Embryonic facial prominence (tissue), 1 donor: ENCODE measurements around the gene ST3GAL2.
"Not testable (repeated sequence)": the region's sequence is repeated elsewhere in the genome, so short reads cannot be mapped to it uniquely, and the experiment has no call there.

ENCODE experiments used
- DNase-seq: peaks from one replicate; pipeline ENCODE4 v3.0.0-alpha.2; 2016; ENCODE audit errors: extremely low spot score

Gene ST3GAL2

DNA sequence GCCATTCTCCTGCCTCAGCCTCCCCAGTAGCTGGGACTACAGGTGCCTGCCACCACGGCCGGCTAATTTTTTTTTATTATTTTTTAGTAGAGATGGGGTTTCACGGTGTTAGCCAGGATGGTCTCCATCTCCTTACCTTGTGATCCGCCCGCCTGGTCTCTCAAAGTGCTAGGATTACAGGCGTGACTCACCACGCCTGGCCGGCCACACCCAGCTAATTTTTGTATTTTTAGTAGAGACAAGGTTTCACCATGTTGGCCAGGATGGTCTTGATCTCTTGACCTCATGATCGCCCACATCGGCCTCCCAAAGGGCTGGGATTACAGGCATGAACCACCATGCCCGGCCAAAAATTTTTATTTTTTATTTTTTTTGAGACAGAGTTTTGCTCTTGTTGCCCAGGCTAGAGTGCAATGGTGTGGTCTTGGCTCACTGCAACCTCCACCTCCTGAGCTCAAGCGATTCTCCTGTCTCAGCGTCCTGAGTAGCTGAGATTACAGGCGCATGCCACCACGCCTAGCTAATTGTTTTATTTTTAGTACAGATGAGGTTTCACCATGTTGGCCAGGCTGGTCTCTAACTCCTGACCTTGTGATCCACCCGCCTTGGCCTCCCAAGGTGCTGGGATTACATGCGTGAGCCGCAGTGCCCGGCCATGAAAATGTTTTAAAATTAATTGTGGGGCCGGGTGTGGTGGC lies 52.5 kb downstream of the ST3GAL2 start:
- not testable (repeated sequence) for DNase-seq

- DNase-seq, result no peak
Measured at GRCh38 chr16:70383421-70383960, 55.4 kb downstream of the ST3GAL2 start.

DNA sequence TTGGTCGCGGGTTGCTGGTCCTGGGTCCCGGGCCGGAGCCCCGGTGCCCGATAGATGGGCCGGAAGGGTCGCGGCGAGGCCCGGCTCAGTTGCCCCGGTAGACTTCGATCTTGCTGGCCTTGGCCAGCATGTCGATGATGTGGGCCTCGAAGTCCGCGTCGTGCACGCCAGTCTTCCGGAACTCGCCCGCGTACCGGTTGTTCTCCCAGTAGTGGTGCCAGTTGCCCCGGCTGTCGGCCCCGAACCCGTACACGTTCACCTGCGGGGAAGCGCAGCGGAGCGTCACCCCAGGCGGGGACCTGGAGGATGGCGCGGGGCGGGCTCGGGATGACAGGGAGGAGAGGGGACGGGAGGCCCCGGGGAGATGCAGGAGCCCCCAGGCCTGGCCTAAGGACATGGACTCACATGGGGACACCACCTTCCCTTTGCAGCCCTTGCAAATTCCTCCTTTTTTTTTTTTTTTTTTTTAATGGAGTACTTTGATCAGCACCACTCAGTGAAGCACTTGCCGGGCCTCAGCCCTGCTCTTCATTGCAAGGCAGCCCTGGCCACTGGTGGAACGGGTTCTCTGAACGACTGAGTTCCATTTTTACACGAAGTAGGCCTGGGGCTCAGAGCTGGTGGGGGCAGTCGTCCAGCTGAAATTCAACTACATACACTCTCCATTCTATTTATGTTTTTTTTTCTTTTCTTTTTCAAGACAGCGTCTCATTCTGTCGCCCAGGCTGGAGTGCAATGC lies 57.1 kb downstream of the ST3GAL2 start:
- no peak for DNase-seq

DNA sequence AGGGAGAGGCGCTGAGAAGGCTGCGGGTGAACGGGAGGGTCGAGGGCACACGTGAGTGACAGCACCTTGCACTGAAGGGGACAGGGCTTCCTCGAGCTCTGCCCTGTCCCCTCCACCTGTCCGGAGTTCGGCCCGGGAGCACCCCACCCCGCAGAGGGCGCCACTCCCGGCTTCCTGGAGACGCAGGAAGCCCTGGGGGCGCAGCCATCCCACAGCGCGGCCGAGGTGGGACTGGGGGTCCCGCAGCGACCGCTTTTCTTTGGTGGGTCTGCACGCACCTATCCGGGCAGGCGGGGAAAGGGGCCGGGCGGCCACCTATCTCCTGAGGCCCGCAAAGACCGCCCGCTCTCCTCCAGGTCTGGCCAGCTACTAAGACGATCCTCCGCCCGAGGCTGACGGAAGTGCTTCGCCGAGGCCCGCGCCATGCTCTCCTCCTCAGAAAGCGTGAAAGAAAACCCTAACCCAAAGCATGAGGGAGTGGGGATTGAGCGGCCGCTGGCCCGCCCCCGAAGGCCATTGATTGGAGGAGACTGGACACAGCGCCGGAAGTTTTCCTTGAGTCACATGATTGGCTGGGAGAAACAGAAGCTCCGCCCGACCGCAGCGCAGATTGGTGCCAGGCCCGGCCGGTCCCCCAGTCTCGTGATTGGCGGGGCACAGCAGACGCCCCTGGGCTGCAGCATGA lies 57.8 kb downstream of the ST3GAL2 start:
- peak; percentile 98 for DNase-seq

GRCh38 chr16:70380248-70380918 lies 58.5 kb downstream of the ST3GAL2 start:
- peak; percentile 64 for DNase-seq

- no peak for DNase-seq
Measured at GRCh38 chr16:70378869-70379493, 59.9 kb downstream of the ST3GAL2 start.

DNA sequence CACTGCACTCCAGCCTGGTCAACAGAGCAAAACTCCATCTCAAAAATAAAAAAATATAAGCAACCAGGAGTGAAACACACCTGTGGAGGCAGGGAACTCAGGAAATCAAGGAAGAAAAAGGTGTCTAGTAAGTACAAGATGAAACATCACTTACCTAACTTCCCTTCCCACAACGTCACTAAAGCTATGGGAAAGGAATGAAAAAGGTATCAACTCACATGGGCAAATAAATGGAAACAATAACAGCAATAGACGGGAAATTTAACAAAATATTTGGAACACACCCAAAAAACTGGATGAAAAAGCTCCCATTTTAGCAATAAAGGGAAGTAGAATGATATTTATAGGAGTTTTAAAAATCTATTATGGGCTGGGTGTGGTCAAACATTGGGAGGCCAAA lies 61.1 kb downstream of the ST3GAL2 start:
- DNase-seq, result no peak

- no peak for DNase-seq
Measured at GRCh38 chr16:70375636-70376611, 63.0 kb downstream of the ST3GAL2 start.

DNA sequence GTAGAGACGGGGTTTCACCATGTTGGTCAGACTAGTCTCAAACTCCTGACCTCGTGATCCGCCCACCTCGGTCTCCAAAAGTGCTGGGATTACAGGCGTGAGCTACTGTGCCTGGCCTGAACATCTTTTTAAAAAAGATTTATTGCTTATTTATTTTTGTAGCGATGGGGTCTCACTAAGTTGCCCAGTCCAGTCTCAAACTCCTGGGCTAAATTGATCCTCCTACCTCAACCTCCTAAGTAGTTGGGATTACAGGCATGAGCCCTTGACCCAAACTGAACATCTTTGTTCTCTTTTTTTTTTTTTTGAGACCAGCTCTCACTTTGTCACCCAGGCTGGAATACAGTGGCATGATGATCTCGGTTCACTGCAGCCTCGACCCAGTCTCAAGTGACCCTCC lies 64.7 kb downstream of the ST3GAL2 start:
- no peak for DNase-seq

- no peak for DNase-seq
Measured at GRCh38 chr16:70372921-70373728, 65.8 kb downstream of the ST3GAL2 start.

GRCh38 chr16:70370924-70371323 lies 68.0 kb downstream of the ST3GAL2 start:
- no peak for DNase-seq

DNA sequence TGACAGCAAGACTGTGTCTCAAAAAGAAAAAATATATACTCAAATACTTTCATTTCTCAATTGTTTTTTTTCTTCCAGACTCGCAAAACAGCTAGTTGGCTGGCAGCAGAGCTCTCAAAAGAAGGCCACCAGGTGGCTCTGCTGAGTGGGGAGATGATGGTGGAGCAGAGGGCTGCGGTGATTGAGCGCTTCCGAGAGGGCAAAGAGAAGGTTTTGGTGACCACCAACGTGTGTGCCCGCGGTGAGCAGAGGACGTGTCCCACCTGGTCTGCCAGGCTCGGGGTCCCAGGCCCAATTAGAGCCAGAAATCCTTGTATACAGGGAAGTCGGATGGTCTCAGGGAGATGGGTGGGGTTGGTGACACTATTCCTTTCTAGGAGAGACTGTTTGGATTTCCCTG lies 68.8 kb downstream of the ST3GAL2 start:
- not testable (repeated sequence) for DNase-seq

GRCh38 chr16:70364399-70364798 lies 74.5 kb downstream of the ST3GAL2 start:
- DNase-seq, result no peak

DNA sequence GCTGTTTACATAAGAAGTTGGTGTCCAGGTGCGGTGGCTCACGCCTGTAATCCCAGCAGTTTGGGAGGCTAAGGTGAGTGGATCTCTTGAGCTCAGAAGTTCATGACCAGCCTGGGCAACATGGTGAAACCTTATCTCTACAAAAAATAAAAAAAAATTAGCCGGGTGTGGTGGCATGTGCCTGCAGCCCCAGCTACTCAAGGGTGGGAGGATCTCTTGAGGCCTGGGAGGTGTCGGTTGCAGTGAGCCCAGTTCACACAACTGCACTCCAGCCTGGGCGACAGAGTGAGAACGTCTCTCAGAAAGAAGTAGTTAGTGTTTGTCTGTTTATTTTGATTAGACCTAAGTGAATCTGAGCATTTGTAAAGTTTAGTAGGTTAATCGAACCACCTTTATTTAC lies 79.3 kb downstream of the ST3GAL2 start:
- DNase-seq, result no peak

- no peak for DNase-seq
Measured at GRCh38 chr16:70349783-70350182, 89.1 kb downstream of the ST3GAL2 start.

DNA sequence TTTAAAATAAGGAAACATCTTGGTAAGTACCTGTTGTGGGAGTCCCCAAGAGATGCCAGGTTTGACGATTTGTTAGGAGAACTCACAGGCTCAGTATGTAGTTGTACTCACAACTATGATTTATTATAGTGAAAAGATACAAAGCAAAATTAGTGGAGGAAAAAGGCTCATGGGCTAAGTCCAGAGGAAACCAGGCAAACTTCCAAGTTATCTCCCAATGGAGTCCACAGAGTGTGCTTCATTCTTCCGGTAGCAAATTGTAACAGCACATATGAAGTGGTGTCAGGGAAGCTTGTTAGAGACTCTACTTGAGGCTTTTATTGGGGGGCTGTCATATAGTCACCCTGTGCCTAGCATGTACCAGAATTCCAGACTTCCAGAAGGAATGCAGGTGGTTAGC lies 89.9 kb downstream of the ST3GAL2 start:
- no peak for DNase-seq

GRCh38 chr16:70345840-70346239 lies 93.1 kb downstream of the ST3GAL2 start:
- DNase-seq, result no peak

DNA sequence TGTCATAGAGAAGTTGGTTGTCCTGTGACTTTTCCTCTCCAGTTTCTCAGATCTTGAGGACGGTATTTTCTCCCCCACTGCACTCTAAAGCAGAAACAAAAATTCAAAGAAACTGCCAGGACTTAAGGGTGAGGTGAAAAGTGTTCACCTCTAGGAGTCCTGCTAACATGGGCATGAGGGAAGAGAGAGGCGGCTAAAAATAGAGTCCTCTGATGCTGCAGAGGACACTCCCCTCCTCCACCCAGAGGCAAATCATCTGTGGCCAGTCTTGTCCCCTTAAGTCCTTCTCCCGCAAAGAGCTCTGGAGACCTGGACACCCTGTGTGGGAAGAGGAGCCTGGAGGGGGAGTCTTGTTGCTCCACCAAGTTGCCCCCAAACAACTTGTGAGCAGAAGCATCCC lies 96.9 kb downstream of the ST3GAL2 start:
- no peak for DNase-seq

DNA sequence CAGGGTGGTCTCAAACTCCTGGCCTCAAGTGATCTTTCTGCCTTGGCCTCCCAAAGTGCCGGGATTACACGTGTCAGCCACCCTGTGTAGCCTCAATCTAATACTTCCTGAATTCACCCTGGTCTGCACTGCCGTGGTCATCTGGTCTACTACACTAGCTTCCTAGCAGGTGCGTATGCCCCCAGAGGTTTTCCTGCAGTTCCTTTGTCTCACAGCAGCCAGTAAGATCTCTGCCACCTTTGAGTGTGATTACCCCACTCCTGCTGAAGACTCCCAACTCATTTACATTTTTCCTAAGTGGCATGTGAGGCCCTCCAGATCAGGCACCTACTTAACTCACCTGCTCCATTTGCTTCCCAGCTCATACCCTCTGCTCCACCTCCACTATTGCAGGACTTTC lies 97.3 kb downstream of the ST3GAL2 start:
- DNase-seq, result no peak
